Measurements from ENCODE around the gene TMEM269. TPM values are rescaled to one million over a fixed set of nuclear protein-coding genes. Genes with fewer than 3 reads are reported as not detected.

Gene TMEM269
- total RNA-seq, 2 donors from 2014 or later = 0.20 to 0.66 TPM

DNA sequence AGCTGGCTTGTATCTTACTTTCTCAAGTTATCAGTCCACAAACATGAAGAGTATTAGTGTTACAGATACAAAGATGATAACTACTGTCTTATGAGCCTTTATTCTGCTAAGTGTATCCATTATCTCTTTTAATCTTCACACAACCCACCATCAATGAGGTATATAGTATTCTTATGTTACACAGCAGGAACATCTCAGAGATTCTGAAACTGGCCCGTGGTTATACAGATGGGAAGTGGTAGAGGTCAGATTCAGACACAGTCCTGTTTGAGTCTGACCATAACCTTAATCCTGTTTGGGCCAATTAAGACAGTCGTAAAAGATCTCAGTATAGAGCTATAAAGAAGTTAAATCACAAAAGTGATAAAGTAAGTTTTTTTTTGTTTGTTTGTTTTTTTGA is 5.1 kb upstream of the TMEM269 start:
- Histone ChIP-seq H3K4me1 (ENCODE audit: control insufficient read depth, insufficient read depth, low read length) (no peaks in the 10 kb centered on the region), H3K27me3 (ENCODE audit: control insufficient read depth, insufficient read depth, low read length, poor library complexity, severe bottlenecking) (no peaks in the 10 kb centered on the region), H3K9ac (ENCODE audit: extremely low read depth, low read length, poor library complexity, severe bottlenecking) (no peak overlapping the region), H3K36me3 (ENCODE audit: control insufficient read depth, insufficient read depth, low read length) (peaks cover 67% of the 10 kb centered on the region), H3K27ac (ENCODE audit: low read depth, low read length) (no peak overlapping the region), H3K9me3 (ENCODE audit: control insufficient read depth, low read length) (no peaks in the 10 kb centered on the region), H3K4me3 (ENCODE audit: low read length) (no peak overlapping the region)
- TF ChIP-seq, protein P1, sequence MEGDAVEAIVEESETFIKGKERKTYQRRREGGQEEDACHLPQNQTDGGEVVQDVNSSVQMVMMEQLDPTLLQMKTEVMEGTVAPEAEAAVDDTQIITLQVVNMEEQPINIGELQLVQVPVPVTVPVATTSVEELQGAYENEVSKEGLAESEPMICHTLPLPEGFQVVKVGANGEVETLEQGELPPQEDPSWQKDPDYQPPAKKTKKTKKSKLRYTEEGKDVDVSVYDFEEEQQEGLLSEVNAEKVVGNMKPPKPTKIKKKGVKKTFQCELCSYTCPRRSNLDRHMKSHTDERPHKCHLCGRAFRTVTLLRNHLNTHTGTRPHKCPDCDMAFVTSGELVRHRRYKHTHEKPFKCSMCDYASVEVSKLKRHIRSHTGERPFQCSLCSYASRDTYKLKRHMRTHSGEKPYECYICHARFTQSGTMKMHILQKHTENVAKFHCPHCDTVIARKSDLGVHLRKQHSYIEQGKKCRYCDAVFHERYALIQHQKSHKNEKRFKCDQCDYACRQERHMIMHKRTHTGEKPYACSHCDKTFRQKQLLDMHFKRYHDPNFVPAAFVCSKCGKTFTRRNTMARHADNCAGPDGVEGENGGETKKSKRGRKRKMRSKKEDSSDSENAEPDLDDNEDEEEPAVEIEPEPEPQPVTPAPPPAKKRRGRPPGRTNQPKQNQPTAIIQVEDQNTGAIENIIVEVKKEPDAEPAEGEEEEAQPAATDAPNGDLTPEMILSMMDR (conservative IDR thresholded peaks at IDR 0.05) = no peak
- H3K9me3 Mint-ChIP-seq = no peaks in the 10 kb centered on the region
- no peak overlapping the region for H3K4me3 Mint-ChIP-seq
- no peak for DNase-seq
- H3K27me3 Mint-ChIP-seq (ENCODE audit: insufficient read depth) = no peaks in the 10 kb centered on the region
- H3K27ac Mint-ChIP-seq = no peak overlapping the region
- peaks cover 70% of the 10 kb centered on the region for H3K36me3 Mint-ChIP-seq (ENCODE audit: low read depth)
- H3K4me1 Mint-ChIP-seq = no peaks in the 10 kb centered on the region
- WGBS, 2 experiments (ENCODE audit: insufficient coverage in 1 of 2, insufficient read length in 1 of 2) = 88 to 100% methylated on average over 2 of the region's 2 CpGs

DNA sequence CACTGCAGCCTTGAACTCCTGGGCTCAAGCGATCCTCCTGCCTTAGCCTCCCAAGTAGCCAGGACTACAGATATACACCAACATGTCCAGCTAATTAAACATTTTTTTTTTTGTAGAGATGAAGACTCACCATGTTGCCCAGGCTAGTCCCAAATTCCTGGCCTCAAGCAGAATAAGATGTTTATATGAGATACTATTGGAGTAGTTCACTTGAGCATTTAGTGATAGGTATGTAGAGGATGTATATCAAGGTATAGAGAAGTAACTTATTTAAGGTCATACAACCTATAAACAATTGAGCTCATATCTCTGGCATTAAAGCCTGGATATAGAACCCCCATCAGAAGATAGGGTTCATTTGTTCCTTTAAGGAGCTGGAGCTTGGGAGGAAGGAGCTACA is 4.6 kb upstream of the TMEM269 start:
- TF ChIP-seq, protein P1 (conservative IDR thresholded peaks at IDR 0.05) = no peak
- no peak for DNase-seq
- Histone ChIP-seq H3K9ac (ENCODE audit: extremely low read depth, low read length, poor library complexity, severe bottlenecking) (no peak overlapping the region), H3K4me3 (ENCODE audit: low read length) (no peak overlapping the region), H3K4me1 (ENCODE audit: control insufficient read depth, insufficient read depth, low read length) (no peaks in the 10 kb centered on the region), H3K36me3 (ENCODE audit: control insufficient read depth, insufficient read depth, low read length) (peaks cover 63% of the 10 kb centered on the region), H3K27ac (ENCODE audit: low read depth, low read length) (no peak overlapping the region), H3K9me3 (ENCODE audit: control insufficient read depth, low read length) (no peaks in the 10 kb centered on the region), H3K27me3 (ENCODE audit: control insufficient read depth, insufficient read depth, low read length, poor library complexity, severe bottlenecking) (no peaks in the 10 kb centered on the region)
- H3K27ac Mint-ChIP-seq = no peak overlapping the region
- no peaks in the 10 kb centered on the region for H3K4me1 Mint-ChIP-seq
- WGBS, 2 experiments (ENCODE audit: insufficient coverage in 1 of 2, insufficient read length in 1 of 2) = 88 to 100% methylated on average over 1 of the region's 1 CpG
- H3K9me3 Mint-ChIP-seq = no peaks in the 10 kb centered on the region
- H3K27me3 Mint-ChIP-seq (ENCODE audit: insufficient read depth) = peaks cover under 1% of the 10 kb centered on the region
- peaks cover 66% of the 10 kb centered on the region for H3K36me3 Mint-ChIP-seq (ENCODE audit: low read depth)
- no peak overlapping the region for H3K4me3 Mint-ChIP-seq

DNA sequence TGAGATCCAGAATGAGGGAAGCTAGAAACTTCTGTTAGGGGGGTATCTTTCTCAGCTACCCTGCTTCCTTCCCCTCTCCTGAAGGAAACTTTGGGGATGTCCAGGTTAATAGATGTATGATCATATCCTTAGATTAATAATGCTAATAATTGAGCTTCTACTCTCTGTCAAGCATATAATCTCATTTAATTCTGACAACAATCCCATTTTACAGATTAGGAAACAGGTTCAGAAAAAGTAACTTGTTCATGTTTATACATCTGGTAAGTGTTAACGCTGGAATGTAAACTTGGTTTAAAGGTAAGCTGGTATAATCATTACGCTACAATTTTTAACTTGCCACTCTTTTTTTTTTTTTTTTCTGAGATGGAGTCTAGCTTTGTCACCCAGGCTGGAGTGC is 1.7 kb upstream of the TMEM269 start:
- Mint-ChIP-seq H3K4me3 (no peak overlapping the region), H3K4me1 (peaks cover 4% of the 10 kb centered on the region), H3K9me3 (no peaks in the 10 kb centered on the region), H3K27me3 (ENCODE audit: insufficient read depth) (peaks cover 16% of the 10 kb centered on the region), H3K36me3 (ENCODE audit: low read depth) (peaks cover 47% of the 10 kb centered on the region), H3K27ac (no peak overlapping the region)
- TF ChIP-seq, protein P1 (conservative IDR thresholded peaks at IDR 0.05) = no peak
- Histone ChIP-seq H3K36me3 (ENCODE audit: control insufficient read depth, insufficient read depth, low read length) (peaks cover 37% of the 10 kb centered on the region), H3K27ac (ENCODE audit: low read depth, low read length) (no peak overlapping the region), H3K9me3 (ENCODE audit: control insufficient read depth, low read length) (no peaks in the 10 kb centered on the region), H3K9ac (ENCODE audit: extremely low read depth, low read length, poor library complexity, severe bottlenecking) (no peak overlapping the region), H3K4me3 (ENCODE audit: low read length) (no peak overlapping the region), H3K4me1 (ENCODE audit: control insufficient read depth, insufficient read depth, low read length) (no peaks in the 10 kb centered on the region), H3K27me3 (ENCODE audit: control insufficient read depth, insufficient read depth, low read length, poor library complexity, severe bottlenecking) (no peaks in the 10 kb centered on the region)
- WGBS, 2 experiments (ENCODE audit: insufficient coverage in 1 of 2, insufficient read length in 1 of 2) = 100% methylated on average over 2 of the region's 2 CpGs; no CpG with 5 or more reads in 1 of the 2 experiments
- no peak for DNase-seq
